NCI-H2081 (cell line): Measurements from ENCODE around the gene MIER2.
A peak's percentile ranks its signal among the peaks of the same experiment; 100 is the strongest.

ENCODE experiments used
- DNase-seq, 2 experiments: peaks; one replicate each; lab custom pipeline; 2025; lab: John Stamatoyannopoulos, UW

Gene MIER2

DNA sequence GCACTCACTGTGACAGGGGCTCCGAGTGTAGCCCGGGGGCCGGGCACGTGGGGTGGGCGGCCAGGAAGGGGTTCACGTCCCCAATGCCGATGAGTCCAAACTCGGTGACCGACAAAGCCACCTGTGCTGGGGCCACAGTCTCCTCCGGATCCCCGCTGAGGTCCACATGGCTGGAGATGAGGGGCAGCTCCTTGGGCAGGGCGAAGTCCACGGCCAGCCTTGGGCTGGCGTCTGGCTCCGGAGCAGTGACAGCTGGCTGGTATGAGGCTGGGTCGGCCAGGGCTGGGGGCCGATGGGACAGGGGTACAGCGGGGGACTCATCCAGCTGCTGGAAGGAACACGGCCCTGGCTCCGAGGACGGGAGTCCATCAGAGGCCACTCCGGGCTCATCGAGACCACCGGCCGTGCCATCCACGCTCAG lies 37.5 kb downstream of the MIER2 start:
- no peak for DNase-seq

GRCh38 chr19:306151-306900 lies 38.3 kb downstream of the MIER2 start:
- DNase-seq, result no peak

DNA sequence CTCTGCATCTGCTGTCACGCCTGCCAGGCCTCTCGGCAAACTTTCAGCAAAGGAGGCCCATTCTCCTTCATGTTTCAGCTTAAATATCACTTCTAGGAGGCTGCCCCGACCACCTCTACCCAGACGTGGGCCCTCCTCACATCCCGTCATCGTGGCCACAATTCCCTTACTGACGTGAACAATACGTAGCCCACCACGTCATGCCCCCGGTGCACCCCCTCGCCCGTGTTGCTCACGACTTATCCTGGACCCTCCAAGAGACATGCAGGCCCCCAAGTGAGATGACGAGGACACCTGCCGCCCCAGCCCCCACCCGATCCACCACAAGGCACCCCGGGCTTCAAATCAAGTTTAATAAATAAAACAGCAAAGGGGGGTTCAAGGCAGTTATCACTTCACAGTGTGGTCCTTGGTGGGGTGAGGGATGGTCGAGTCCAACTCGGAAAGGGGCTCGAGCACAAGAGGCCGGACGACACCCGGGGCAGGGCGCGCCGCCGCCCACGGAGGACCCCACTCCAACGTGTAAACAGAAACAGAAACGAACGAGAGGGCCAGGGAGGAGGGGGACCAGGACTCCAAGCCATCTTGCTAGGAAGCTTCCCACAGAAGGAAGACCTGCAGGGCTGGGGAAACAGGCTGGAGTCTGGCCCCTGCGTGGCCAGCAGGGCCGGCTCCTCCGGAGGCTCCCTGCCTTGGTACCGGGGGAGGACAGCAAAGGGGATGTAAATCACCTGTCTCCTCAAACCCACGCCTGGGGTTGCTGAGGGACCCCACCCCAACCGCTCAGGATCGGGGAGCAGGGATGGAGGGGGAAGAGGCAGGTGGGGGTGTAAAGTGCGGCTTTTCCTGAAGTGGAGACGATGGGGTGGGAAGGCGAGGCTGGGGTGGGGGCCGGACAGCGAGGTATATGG lies 39.1 kb downstream of the MIER2 start:
- no peak for DNase-seq

GRCh38 chr19:296476-297225 lies 47.9 kb downstream of the MIER2 start:
- DNase-seq, result no peak

DNA sequence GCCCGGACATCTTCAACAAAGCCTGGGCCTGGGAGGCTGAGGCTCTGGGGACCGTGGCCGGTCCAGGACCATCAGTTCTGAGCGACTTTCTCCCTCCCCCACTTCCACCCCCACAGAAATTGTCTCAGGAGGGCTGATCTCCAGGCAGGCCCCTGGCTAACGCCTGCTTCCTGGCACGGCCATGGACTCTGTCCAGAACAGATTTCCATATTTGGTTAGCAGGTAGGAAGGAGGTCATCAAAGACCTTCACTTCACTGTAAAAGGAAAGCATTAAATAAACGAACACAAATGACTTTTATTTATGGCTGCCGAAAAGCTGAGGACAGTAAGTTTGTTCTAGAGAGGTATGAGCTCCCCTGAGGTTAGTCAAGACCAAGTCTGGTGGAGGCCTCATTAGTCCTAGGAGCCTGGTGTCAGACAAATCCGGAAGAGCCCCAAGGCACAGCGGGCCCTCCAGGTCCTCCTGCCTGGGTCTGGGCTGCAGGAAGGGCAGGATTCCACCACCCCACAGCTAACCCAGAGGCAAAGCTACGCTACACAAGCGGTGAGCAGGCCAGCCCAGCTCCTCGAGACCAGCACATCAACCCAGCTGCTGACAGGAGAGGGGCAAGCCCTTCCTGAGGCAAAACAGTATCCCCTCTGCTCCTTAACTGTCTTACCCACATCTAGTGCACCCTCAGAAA lies 48.8 kb downstream of the MIER2 start:
- DNase-seq, result no peak

DNA sequence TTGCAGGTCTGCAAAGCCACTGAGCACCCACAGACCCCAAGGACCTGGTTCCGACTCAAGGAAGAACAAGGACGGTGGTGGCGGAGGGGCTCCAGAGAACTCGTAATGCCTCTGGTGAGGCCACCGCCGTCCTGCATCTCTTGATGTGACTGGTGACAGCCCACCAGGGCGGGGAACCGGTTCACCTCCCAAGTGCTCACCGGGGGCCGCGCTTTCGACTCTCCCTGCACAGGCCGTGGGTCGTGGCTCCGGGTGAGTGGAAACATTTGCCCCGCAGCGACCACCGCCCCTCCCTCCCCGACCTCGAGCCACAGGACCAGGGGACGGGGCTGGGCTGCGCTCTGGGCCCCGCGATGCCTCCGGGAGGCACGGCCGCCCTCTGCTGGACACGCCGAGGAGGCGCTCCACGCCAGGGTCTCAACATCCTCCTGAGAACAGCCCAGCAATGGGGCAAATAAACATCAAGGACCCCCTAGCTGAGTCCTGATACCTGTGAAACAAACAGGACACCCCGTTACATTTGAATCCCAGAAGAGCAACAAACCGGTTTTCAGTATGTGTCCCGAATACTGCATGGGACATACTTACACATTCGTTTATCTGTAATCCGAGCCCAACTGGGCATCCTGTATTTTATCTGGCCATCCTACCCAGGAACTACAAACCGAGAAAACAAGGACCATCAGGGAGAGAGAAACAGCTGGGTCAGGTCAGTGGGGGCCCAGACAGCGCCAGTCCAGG lies 49.5 kb downstream of the MIER2 start:
- DNase-seq, result peak; percentile 26 to 42

- no peak for DNase-seq
Measured at GRCh38 chr19:294341-294945, 50.2 kb downstream of the MIER2 start.

- DNase-seq, result no peak
Measured at GRCh38 chr19:293436-294110, 51.0 kb downstream of the MIER2 start.

- no peak for DNase-seq
Measured at GRCh38 chr19:292951-293350, 51.6 kb downstream of the MIER2 start.

GRCh38 chr19:292281-292884 lies 52.2 kb downstream of the MIER2 start:
- no peak for DNase-seq

GRCh38 chr19:291561-292280 lies 52.9 kb downstream of the MIER2 start:
- no peak for DNase-seq

DNA sequence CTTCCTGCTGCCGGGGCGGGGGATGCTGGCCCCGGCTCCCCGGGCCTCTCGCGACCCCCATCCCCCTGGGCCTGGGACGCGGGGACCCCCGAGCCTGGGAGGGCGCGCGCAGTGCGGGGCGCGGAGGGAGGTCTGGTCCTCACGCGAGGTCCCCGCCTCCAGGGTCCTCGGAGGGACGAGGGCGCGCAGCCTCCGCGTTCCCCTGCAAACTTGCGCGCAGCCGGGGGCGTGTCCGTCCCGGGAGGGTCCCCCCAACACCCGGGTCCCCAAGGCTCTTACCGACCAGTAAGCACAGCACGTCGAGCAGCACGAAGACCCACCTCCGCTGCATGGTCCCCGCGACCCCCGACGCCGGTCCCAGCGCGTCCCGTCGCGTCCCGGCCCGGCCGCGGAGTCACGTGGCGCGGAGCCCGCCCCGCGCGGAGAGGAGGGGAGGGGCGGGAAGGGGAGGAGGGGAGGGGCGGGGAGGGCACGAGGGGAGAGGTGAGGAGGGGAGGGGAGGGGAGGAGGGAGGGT lies 53.5 kb downstream of the MIER2 start, which contains the start of gene PLPP2:
Gene PLPP2 (minus strand): TSS at position 398 of the 516 bp plus-strand sequence. CDS start 67 bp downstream, at position 331.
- DNase-seq, result no peak

DNA sequence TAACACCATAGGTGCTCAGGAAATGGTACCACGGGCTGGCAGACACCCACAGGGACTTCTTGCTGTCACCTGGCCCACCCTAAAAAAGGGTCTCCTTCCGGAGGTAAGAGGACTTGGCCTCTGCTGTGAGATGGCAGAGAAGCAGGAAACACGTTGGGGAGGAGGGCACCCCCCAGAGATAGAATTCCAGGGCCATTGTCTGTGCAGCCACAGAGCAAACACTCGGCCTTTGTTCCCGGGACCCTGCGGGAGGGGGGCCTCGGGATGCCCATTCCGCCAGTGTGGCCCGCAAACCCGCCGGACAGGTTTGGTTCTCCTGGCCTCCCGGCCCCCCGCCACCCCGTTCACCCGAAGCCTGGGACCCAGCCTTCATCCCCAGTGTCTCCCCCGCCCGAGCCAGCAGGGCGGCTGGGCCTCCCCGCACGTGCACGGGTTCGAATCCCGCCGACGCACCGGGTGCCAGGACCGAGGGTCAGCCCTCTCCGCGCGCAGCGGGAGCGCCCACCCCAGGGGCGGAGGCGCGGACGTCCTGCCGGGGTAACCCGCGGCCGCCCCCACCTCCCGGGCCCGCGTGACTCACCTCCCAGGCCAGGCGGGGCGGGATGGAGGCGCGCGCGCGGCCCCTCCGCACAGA lies 54.1 kb downstream of the MIER2 start:
- DNase-seq, result peak; percentile 88 to 96

DNA sequence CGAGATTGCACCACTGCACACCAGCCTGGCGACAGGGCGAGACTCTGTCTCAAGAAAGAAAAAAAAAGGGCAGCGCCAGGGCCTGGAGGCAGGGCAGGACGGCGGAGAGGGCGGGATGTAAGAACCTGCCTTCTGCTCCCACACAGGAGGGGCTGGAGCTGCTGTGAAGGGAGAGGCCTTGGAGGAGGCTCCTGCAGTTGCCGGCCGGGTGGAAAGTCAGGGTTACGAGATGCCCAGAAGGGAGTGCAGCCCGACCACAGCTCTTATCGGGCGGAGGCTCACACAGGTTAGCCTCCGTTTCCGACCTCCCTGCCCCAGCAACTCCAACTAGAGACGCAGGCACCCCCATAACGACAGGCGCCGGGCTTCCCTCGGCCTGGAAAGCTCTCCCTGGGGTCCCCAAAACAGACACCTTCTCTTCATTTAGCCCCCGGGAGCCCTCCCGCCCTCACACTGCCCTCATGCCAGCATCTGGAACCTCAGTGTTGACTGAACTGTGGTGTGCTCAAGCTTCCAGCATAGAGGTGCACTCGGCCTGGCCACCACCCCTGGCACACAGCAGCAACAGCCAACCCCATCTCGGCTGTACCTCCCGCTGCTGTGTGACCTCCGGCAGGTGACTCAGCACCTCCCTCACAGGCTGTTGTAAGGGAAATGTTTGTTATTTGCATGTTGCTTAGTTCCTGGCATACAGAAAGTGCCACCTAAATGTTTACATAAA lies 54.8 kb downstream of the MIER2 start:
- peak; percentile 88 to 96 for DNase-seq

- no peak for DNase-seq
Measured at GRCh38 chr19:288911-289310, 55.7 kb downstream of the MIER2 start.

GRCh38 chr19:287381-287871 lies 57.2 kb downstream of the MIER2 start:
- no peak for DNase-seq

DNA sequence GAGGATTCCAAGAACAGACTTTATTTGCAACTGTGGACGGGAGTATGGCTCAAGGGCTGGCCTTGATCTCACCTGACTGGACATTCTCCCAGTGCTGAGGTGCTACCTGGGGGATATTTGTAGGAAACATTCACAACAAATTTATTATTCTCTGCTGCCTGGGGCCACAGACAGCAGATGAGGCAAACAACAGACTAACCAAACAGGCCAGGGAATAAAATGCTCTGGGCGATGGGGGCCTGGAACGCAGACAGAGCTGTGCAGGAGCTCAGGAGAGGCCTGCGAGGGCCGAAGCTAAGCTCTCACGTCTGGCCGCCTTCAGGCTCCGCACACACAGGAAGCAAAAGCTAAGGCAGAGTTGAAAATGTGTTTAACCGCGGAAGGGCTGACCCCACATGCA lies 61.2 kb downstream of the MIER2 start:
- DNase-seq, result no peak
